Measurements from ENCODE around the gene LONRF3. TPM values are rescaled to one million over a fixed set of nuclear protein-coding genes. Genes with fewer than 3 reads are reported as not detected.

LONRF3 gene
- total and polyA plus RNA-seq, 4 donors, result 2.0 to 26.7 (median 5.8) TPM

- no peak for TF ChIP-seq RXRA (IDR thresholded peaks at IDR 0.05)
Measured at GRCh38 chrX:118965395-118965794, 9.0 kb upstream of the LONRF3 start (continued).

- TF ChIP-seq FOXA2 (IDR thresholded peaks at IDR 0.05) (no peak), HNF4A (conservative IDR thresholded peaks at IDR 0.05) (no peak), GABPA (IDR thresholded peaks at IDR 0.05 in 1 of 2, conservative IDR thresholded peaks at IDR 0.05 in 1 of 2) (no peak), NR2F2 (IDR thresholded peaks at IDR 0.05) (no peak), ATF3 (IDR thresholded peaks at IDR 0.05) (no peak), RAD21 (IDR thresholded peaks at IDR 0.05) (no peak), FOXA1 (IDR thresholded peaks at IDR 0.05) (no peak)
- TF ChIP-seq, protein P1, sequence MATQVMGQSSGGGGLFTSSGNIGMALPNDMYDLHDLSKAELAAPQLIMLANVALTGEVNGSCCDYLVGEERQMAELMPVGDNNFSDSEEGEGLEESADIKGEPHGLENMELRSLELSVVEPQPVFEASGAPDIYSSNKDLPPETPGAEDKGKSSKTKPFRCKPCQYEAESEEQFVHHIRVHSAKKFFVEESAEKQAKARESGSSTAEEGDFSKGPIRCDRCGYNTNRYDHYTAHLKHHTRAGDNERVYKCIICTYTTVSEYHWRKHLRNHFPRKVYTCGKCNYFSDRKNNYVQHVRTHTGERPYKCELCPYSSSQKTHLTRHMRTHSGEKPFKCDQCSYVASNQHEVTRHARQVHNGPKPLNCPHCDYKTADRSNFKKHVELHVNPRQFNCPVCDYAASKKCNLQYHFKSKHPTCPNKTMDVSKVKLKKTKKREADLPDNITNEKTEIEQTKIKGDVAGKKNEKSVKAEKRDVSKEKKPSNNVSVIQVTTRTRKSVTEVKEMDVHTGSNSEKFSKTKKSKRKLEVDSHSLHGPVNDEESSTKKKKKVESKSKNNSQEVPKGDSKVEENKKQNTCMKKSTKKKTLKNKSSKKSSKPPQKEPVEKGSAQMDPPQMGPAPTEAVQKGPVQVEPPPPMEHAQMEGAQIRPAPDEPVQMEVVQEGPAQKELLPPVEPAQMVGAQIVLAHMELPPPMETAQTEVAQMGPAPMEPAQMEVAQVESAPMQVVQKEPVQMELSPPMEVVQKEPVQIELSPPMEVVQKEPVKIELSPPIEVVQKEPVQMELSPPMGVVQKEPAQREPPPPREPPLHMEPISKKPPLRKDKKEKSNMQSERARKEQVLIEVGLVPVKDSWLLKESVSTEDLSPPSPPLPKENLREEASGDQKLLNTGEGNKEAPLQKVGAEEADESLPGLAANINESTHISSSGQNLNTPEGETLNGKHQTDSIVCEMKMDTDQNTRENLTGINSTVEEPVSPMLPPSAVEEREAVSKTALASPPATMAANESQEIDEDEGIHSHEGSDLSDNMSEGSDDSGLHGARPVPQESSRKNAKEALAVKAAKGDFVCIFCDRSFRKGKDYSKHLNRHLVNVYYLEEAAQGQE (IDR thresholded peaks at IDR 0.05), result no peak
- TF ChIP-seq, protein P2, sequence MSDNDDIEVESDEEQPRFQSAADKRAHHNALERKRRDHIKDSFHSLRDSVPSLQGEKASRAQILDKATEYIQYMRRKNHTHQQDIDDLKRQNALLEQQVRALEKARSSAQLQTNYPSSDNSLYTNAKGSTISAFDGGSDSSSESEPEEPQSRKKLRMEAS (IDR thresholded peaks at IDR 0.05), result no peak
- no peaks in the 10 kb centered on the region for H3K9me3 ChIP-seq (ENCODE audit: control insufficient read depth in 4 of 4, low read length in 3 of 4)
- peaks cover 0 to 3% (median 0%) of the 10 kb centered on the region in 4 donors for H3K27me3 ChIP-seq (ENCODE audit: control insufficient read depth in 4 of 4, insufficient read depth in 4 of 4, low read length in 3 of 4)
- H3K36me3 ChIP-seq (ENCODE audit: control insufficient read depth in 4 of 4, insufficient read depth in 3 of 4, low read depth in 1 of 4, low read length in 3 of 4), result no peaks in the 10 kb centered on the region
- DNase-seq (ENCODE audit: low spot score), result no peak
- H3K4me3 ChIP-seq (ENCODE audit: low read depth in 1 of 3, low read length in 3 of 3), result no peak overlapping the region
- H3K9ac ChIP-seq (ENCODE audit: low read depth in 1 of 2, low read length in 2 of 2), result no peak overlapping the region
- peaks cover 0 to under 1% (median 0%) of the 10 kb centered on the region in 4 donors for H3K4me1 ChIP-seq (ENCODE audit: control insufficient read depth in 4 of 4, insufficient read depth in 4 of 4, low read length in 3 of 4)
- WGBS, result 87% methylated on average over 8 of the region's 8 CpGs
- no peak overlapping the region for H3K27ac ChIP-seq (ENCODE audit: low read depth in 1 of 2, low read length in 2 of 2)
Measured at GRCh38 chrX:118968031-118968430, 6.4 kb upstream of the LONRF3 start.

GRCh38 chrX:118971552-118971951, 2.9 kb upstream of the LONRF3 start:
- no peaks in the 10 kb centered on the region for H3K36me3 ChIP-seq (ENCODE audit: control insufficient read depth in 4 of 4, insufficient read depth in 3 of 4, low read depth in 1 of 4, low read length in 3 of 4)
- peaks cover 0 to 3% (median 0%) of the 10 kb centered on the region in 4 donors for H3K27me3 ChIP-seq (ENCODE audit: control insufficient read depth in 4 of 4, insufficient read depth in 4 of 4, low read length in 3 of 4)
- H3K4me3 ChIP-seq (ENCODE audit: low read depth in 1 of 3, low read length in 3 of 3), result no peak overlapping the region
- DNase-seq (ENCODE audit: low spot score), result no peak
- H3K27ac ChIP-seq (ENCODE audit: low read depth in 1 of 2, low read length in 2 of 2), result no peak overlapping the region
- H3K4me1 ChIP-seq (ENCODE audit: control insufficient read depth in 4 of 4, insufficient read depth in 4 of 4, low read length in 3 of 4), result peaks cover 2 to 13% (median 5%) of the 10 kb centered on the region in 4 donors
- H3K9me3 ChIP-seq (ENCODE audit: control insufficient read depth in 4 of 4, low read length in 3 of 4), result no peaks in the 10 kb centered on the region
- 76% methylated on average over 3 of the region's 3 CpGs for WGBS
- no peak for TF ChIP-seq HNF4A (conservative IDR thresholded peaks at IDR 0.05)
- TF ChIP-seq SP1 (IDR thresholded peaks at IDR 0.05), result no peak
- no peak for TF ChIP-seq TAF1 (conservative IDR thresholded peaks at IDR 0.05)
- TF ChIP-seq EGR1 (IDR thresholded peaks at IDR 0.05; ENCODE audit: low read depth in 2 of 2), result no peak
- TF ChIP-seq ATF3 (IDR thresholded peaks at IDR 0.05), result no peak
- no peak for TF ChIP-seq FOXA2 (IDR thresholded peaks at IDR 0.05)
- no peak for TF ChIP-seq HNF4G (IDR thresholded peaks at IDR 0.05)
- no peak for TF ChIP-seq CTCF (IDR thresholded peaks at IDR 0.05; ENCODE audit: low read depth, low read length, missing input control)
- no peak overlapping the region for H3K9ac ChIP-seq (ENCODE audit: low read depth in 1 of 2, low read length in 2 of 2)

Measured in liver (tissue), 9 donors.